HCT116 (cell line): ENCODE results near the gene SLC66A3. TPM values are rescaled to one million over a fixed set of nuclear protein-coding genes. Genes with fewer than 3 reads are reported as not detected.

Experiments
- ATAC-seq: fragments of 200-7000 bp; cut with Tn5 transposase; 2 replicates; pipeline ENCODE4 v1.9.1; 2020; ENCODE audit warnings: mild to moderate bottlenecking, moderate library complexity
- BruUV-seq: library from RNA; stranded (reverse); fragments of 400-500 nt; replicated peaks from 2 replicates; lab custom pipeline; 2021; lab: Mats Ljungman, UMichigan
- CTCF ChIA-PET: fragments of 300-600 bp; sonication (Branson Sonifier 250); formaldehyde crosslinking; loops from one replicate; lab custom pipeline; 2021; ENCODE audit warnings: antibody characterized with exemption; lab: Charles Lee
- POLR2A ChIA-PET: fragments of 300-600, 350-600 bp; sonication (Branson Sonifier 250); formaldehyde crosslinking; loops from one replicate; lab custom pipeline; 2021; ENCODE audit warnings: antibody characterized with exemption; lab: Charles Lee
- RAD21 ChIA-PET, 2 experiments: fragments of 300-600 bp; sonication (Branson Sonifier 250); formaldehyde crosslinking; loops; one replicate each; lab custom pipeline; 2023; ENCODE audit warnings: low total read pairs in 2 of 2; ENCODE audit not compliant: uncharacterized antibody in 2 of 2, unreplicated experiment in 2 of 2, low non-redundant PET in 1 of 2; lab: Charles Lee
- DNase-seq: peaks from one replicate; pipeline ENCODE4 v3.0.0-alpha.2; 2010; ENCODE audit warnings: low read depth, low spot score
- H2AFZ ChIP-seq: fragments of 200-600 bp; shearing (Covaris generic), sonication (generic); 2 replicates; pipeline ENCODE4 v1.6.1; 2017; ENCODE audit warnings: low read depth, mixed run types, mixed read lengths, antibody characterized with exemption, low read length; ENCODE audit not compliant: poor library complexity, severe bottlenecking
- H3K27ac ChIP-seq: 2 replicates; pipeline ENCODE4 v1.5.1; 2012; ENCODE audit warnings: low read depth, low read length
- H3K27me3 ChIP-seq: fragments of 200-600 bp; sonication (generic); 2 replicates; pipeline ENCODE4 v1.6.1; 2016; ENCODE audit warnings: mixed run types, low read length, mixed read lengths; ENCODE audit not compliant: insufficient read depth
- H3K36me3 ChIP-seq, 2 experiments: fragments of 200-500 bp in 1 of 2; fragments of 200-600 bp in 1 of 2; sonication (Bioruptor generic) in 1 of 2; sonication (generic) in 1 of 2; 2 replicates each; pipeline versions ENCODE4 v1.5.1 to v1.6.1; 2014 to 2016; ENCODE audit warnings: low read length in 2 of 2, inconsistent platforms in 1 of 2, mixed read lengths in 1 of 2, mixed run types in 1 of 2; ENCODE audit not compliant: insufficient read depth in 2 of 2, control insufficient read depth in 1 of 2
- H3K4me1 ChIP-seq, 2 experiments: fragments of 200-600 bp in 1 of 2; sonication (generic) in 1 of 2; 2 replicates each; pipeline versions ENCODE4 v1.5.1 to v1.6.1; 2012 to 2017; ENCODE audit warnings: low read length in 2 of 2, inconsistent platforms in 1 of 2, mild to moderate bottlenecking in 1 of 2, mixed read lengths in 1 of 2, mixed run types in 1 of 2, moderate library complexity in 1 of 2; ENCODE audit not compliant: insufficient read depth in 2 of 2, control insufficient read depth in 1 of 2
- H3K4me2 ChIP-seq: fragments of 200-600 bp; sonication (generic); 2 replicates; pipeline ENCODE4 v1.6.1; 2017; ENCODE audit warnings: mixed run types, low read length, mixed read lengths
- H3K4me3 ChIP-seq, 2 experiments: fragments of 200-600 bp in 1 of 2; sonication (generic) in 1 of 2; replicated peaks in 1 of 2; 2 replicates each; pipeline ENCODE4 v1.5.1; 2011 to 2016; ENCODE audit warnings: low read length in 2 of 2, control low read depth in 1 of 2, low read depth in 1 of 2, mild to moderate bottlenecking in 1 of 2, mixed read lengths in 1 of 2, mixed run types in 1 of 2
- H3K79me2 ChIP-seq: fragments of 200-600 bp; sonication (generic); 2 replicates; pipeline ENCODE4 v1.6.1; 2017; ENCODE audit warnings: mild to moderate bottlenecking, mixed run types, low read length, moderate library complexity, mixed read lengths; ENCODE audit not compliant: insufficient read depth
- H3K9ac ChIP-seq: fragments of 200-600 bp; sonication (generic); 2 replicates; pipeline ENCODE4 v1.6.1; 2016; ENCODE audit warnings: low read length, mixed read lengths
- H3K9me2 ChIP-seq: fragments of 200-600 bp; sonication (generic), shearing (Covaris generic); 2 replicates; pipeline ENCODE4 v1.6.1; 2017; ENCODE audit warnings: mixed run types, mild to moderate bottlenecking, moderate library complexity; ENCODE audit not compliant: insufficient read depth
- H3K9me3 ChIP-seq, 2 experiments: fragments of 200-500 bp in 1 of 2; fragments of 200-600 bp in 1 of 2; sonication (Bioruptor generic) in 1 of 2; sonication (generic) in 1 of 2; 2 replicates each; pipeline ENCODE4 v1.6.1; 2014 to 2017; ENCODE audit warnings: low read length in 2 of 2, mixed read lengths in 2 of 2, inconsistent platforms in 1 of 2, low read depth in 1 of 2, mild to moderate bottlenecking in 1 of 2, mixed run types in 1 of 2, moderate library complexity in 1 of 2; ENCODE audit not compliant: control insufficient read depth in 1 of 2, insufficient read depth in 1 of 2
- H4K20me1 ChIP-seq: fragments of 200-600 bp; sonication (generic), shearing (Covaris generic); 2 replicates; pipeline ENCODE4 v1.6.1; 2017; ENCODE audit warnings: mixed run types, mild to moderate bottlenecking, moderate library complexity; ENCODE audit not compliant: insufficient read depth
- CBX3 ChIP-seq: IDR thresholded peaks from 2 replicates; pipeline ENCODE4 v1.6.1; 2012; ENCODE audit warnings: low read depth
- CEBPB ChIP-seq: IDR thresholded peaks from 2 replicates; pipeline ENCODE4 v1.6.1; 2012; ENCODE audit warnings: low read depth
- EGR1 ChIP-seq: IDR thresholded peaks from 2 replicates; pipeline ENCODE4 v1.6.1; 2012; ENCODE audit warnings: low read depth
- EZH2 ChIP-seq: fragments of 200-600 bp; sonication (generic); IDR thresholded peaks from 2 replicates; pipeline ENCODE4 v1.6.1; 2017; ENCODE audit warnings: antibody characterized with exemption, mixed run types
- EZH2phosphoT487 ChIP-seq: fragments of 200-600 bp; IDR thresholded peaks from 2 replicates; pipeline ENCODE4 v1.6.1; 2018; ENCODE audit warnings: antibody characterized with exemption, borderline replicate concordance
- JUND ChIP-seq: IDR thresholded peaks from 2 replicates; pipeline ENCODE4 v1.6.1; 2012
- POLR2A ChIP-seq: IDR thresholded peaks from 2 replicates; pipeline ENCODE4 v1.7.0; 2011; ENCODE audit warnings: borderline replicate concordance; ENCODE audit not compliant: insufficient read depth, insufficient read length; ENCODE audit errors: extremely low read depth
- POLR2AphosphoS5 ChIP-seq: IDR thresholded peaks from 2 replicates; pipeline ENCODE4 v1.6.1; 2011; ENCODE audit warnings: mild to moderate bottlenecking, low read depth, low read length, moderate library complexity
- RAD21 ChIP-seq: IDR thresholded peaks from 2 replicates; pipeline ENCODE4 v1.6.1; 2012; ENCODE audit warnings: low read depth, mild to moderate bottlenecking
- REST ChIP-seq: IDR thresholded peaks from 2 replicates; pipeline ENCODE4 v1.6.1; 2012; ENCODE audit warnings: low read depth
- SIN3A ChIP-seq: IDR thresholded peaks from 2 replicates; pipeline ENCODE4 v1.6.1; 2012; ENCODE audit warnings: low read depth
- SRF ChIP-seq: IDR thresholded peaks from 2 replicates; pipeline ENCODE4 v1.6.1; 2012; ENCODE audit warnings: low read depth
- TCF7L2 ChIP-seq: IDR thresholded peaks from 2 replicates; pipeline ENCODE4 v1.7.0; 2011; ENCODE audit warnings: borderline replicate concordance, inconsistent platforms; ENCODE audit not compliant: insufficient read depth, insufficient read length; ENCODE audit errors: extremely low read depth
- YY1 ChIP-seq: IDR thresholded peaks from 2 replicates; pipeline ENCODE4 v1.6.1; 2011; ENCODE audit warnings: low read length, low read depth, moderate library complexity, mild to moderate bottlenecking; ENCODE audit not compliant: insufficient replicate concordance; ENCODE audit errors: extremely low read depth
- ZFX ChIP-seq: fragments of 450-650 bp; IDR thresholded peaks from 2 replicates; pipeline ENCODE4 v1.6.1; 2017
- ZNF274 ChIP-seq: fragments of 200-500 bp; sonication (Bioruptor generic); IDR thresholded peaks from 2 replicates; pipeline ENCODE4 v1.6.1; 2014; ENCODE audit warnings: mild to moderate bottlenecking, low read depth, low read length, inconsistent platforms
- intact Hi-C: fragments of 100-400 bp; cut with micrococcal nuclease; formaldehyde crosslinking; loops from 2 replicates; pipeline ENCODE4 v1.10.0; 2022
- total RNA-seq: library from RNA; stranded (reverse); gene quantifications from one replicate; pipeline ENCODE4 v1.2.1, GENCODE V29; 2021; ENCODE audit not compliant: unreplicated experiment
- TF ChIP-seq, protein P1 (sequence below): IDR thresholded peaks from 2 replicates; pipeline ENCODE4 v1.6.1; 2011; ENCODE audit warnings: mild to moderate bottlenecking, low read length, moderate library complexity; ENCODE audit not compliant: insufficient replicate concordance; ENCODE audit errors: extremely low read depth

SLC66A3 gene
- total RNA-seq, 1 experiment from 2014 or later: 15.9 TPM

GRCh38 chr2:11224887-11225286 lies 69.6 kb downstream of the SLC66A3 start:
- ATAC-seq (no peak), DNase-seq (no peak)
- Histone ChIP-seq H3K4me1 (no peaks in the 10 kb centered on the region), H3K27ac (no peak overlapping the region), H3K9me2 (no peaks in the 10 kb centered on the region), H4K20me1 (no peaks in the 10 kb centered on the region), H3K4me3 (no peak overlapping the region), H3K79me2 (peaks cover 6% of the 10 kb centered on the region), H3K36me3 (peaks cover 4% of the 10 kb centered on the region in 2 experiments; a peak in 2 of 4 replicates), H3K4me2 (no peak overlapping the region), H3K9ac (no peak overlapping the region), H3K9me3 (no peaks in the 10 kb centered on the region), H3K27me3 (no peaks in the 10 kb centered on the region), H2AFZ (no peak overlapping the region)
- RAD21 ChIA-PET: interaction anchor here in 1 of 2 experiments (0.6 kb wide), 1 partner anchor 176 kb away, joined by 3 read pairs; no protein-coding TSS in a partner anchor
- BruUV-seq: no TSS peak
- POLR2A ChIA-PET: no interaction called here
- CTCF ChIA-PET: interaction anchor here (1.0 kb wide), 1 partner anchor 10 kb away, joined by 4 read pairs; no protein-coding TSS in a partner anchor
- no peak for TF ChIP-seq SRF
- TF ChIP-seq EZH2phosphoT487: no peak
- no peak for TF ChIP-seq RAD21
- no peak for TF ChIP-seq EZH2
- TF ChIP-seq JUND: no peak
- no peak for TF ChIP-seq REST
- intact Hi-C loops: no loop called here

DNA sequence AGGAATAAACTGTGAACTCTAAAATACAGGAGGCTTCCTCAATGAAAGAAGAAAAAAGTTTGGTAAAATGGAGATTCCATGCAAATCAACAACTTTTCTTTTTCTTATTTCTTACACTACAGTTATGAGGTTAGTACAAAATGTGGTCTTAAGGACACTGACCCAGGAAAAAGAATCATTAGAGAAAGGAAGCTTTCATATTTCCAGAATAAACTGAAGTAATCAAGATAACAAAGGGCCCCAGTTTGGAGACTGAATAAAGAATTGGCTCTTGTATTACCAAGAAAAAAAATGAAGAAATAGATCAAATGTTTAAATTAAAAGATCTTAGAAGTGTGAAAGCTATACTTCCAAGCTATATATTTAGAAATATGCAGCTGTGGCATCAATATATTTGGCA lies 72.3 kb downstream of the SLC66A3 start:
- Histone ChIP-seq H3K27ac (no peak overlapping the region), H3K36me3 (no peaks in the 10 kb centered on the region), H3K9me2 (no peaks in the 10 kb centered on the region), H3K9me3 (no peaks in the 10 kb centered on the region), H3K79me2 (peaks cover 6% of the 10 kb centered on the region), H3K27me3 (no peaks in the 10 kb centered on the region), H2AFZ (no peak overlapping the region), H3K4me1 (no peaks in the 10 kb centered on the region), H3K4me2 (no peak overlapping the region), H3K4me3 (no peak overlapping the region), H4K20me1 (no peaks in the 10 kb centered on the region), H3K9ac (no peak overlapping the region)
- CTCF ChIA-PET: no interaction called here
- DNase-seq: no peak
- intact Hi-C loops: no loop called here
- no peak for ATAC-seq
- POLR2A ChIA-PET: no interaction called here
- BruUV-seq: no TSS peak
- RAD21 ChIA-PET: no interaction called here
- TF ChIP-seq TCF7L2 (no peak), CBX3 (no peak), SIN3A (no peak), ZFX (no peak), POLR2AphosphoS5 (no peak), EZH2phosphoT487 (no peak), CEBPB (no peak), YY1 (no peak), EGR1 (no peak), EZH2 (no peak), POLR2A (no peak), ZNF274 (no peak), RAD21 (no peak)
- TF ChIP-seq, protein P1, sequence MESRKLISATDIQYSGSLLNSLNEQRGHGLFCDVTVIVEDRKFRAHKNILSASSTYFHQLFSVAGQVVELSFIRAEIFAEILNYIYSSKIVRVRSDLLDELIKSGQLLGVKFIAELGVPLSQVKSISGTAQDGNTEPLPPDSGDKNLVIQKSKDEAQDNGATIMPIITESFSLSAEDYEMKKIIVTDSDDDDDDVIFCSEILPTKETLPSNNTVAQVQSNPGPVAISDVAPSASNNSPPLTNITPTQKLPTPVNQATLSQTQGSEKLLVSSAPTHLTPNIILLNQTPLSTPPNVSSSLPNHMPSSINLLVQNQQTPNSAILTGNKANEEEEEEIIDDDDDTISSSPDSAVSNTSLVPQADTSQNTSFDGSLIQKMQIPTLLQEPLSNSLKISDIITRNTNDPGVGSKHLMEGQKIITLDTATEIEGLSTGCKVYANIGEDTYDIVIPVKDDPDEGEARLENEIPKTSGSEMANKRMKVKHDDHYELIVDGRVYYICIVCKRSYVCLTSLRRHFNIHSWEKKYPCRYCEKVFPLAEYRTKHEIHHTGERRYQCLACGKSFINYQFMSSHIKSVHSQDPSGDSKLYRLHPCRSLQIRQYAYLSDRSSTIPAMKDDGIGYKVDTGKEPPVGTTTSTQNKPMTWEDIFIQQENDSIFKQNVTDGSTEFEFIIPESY: no peak
